HUES48 (cell line): ENCODE results near the gene COPZ1.

ENCODE experiments used
- H3K27ac ChIP-seq: one replicate; pipeline ENCODE4 v1.7.0; 2013; ENCODE audit warnings: low read depth, low read length, inconsistent platforms
- H3K27me3 ChIP-seq: 2 replicates; pipeline ENCODE4 v1.6.1; 2013; ENCODE audit warnings: mild to moderate bottlenecking, low read length; ENCODE audit not compliant: control insufficient read depth, insufficient read depth
- H3K36me3 ChIP-seq: 2 replicates; pipeline ENCODE4 v1.6.1; 2013; ENCODE audit warnings: low read length; ENCODE audit not compliant: control insufficient read depth, insufficient read depth
- H3K4me1 ChIP-seq: 2 replicates; pipeline ENCODE4 v1.6.1; 2013; ENCODE audit warnings: mild to moderate bottlenecking, low read length; ENCODE audit not compliant: control insufficient read depth, insufficient read depth
- H3K4me3 ChIP-seq: 2 replicates; pipeline ENCODE4 v1.5.1; 2013; ENCODE audit warnings: mild to moderate bottlenecking, low read depth, low read length
- H3K9ac ChIP-seq: 2 replicates; pipeline ENCODE4 v1.6.1; 2013; ENCODE audit warnings: mild to moderate bottlenecking, low read depth, low read length, moderate library complexity
- H3K9me3 ChIP-seq: 2 replicates; pipeline ENCODE4 v1.6.1; 2013; ENCODE audit warnings: low read length; ENCODE audit not compliant: control insufficient read depth, insufficient read depth

Gene COPZ1

DNA sequence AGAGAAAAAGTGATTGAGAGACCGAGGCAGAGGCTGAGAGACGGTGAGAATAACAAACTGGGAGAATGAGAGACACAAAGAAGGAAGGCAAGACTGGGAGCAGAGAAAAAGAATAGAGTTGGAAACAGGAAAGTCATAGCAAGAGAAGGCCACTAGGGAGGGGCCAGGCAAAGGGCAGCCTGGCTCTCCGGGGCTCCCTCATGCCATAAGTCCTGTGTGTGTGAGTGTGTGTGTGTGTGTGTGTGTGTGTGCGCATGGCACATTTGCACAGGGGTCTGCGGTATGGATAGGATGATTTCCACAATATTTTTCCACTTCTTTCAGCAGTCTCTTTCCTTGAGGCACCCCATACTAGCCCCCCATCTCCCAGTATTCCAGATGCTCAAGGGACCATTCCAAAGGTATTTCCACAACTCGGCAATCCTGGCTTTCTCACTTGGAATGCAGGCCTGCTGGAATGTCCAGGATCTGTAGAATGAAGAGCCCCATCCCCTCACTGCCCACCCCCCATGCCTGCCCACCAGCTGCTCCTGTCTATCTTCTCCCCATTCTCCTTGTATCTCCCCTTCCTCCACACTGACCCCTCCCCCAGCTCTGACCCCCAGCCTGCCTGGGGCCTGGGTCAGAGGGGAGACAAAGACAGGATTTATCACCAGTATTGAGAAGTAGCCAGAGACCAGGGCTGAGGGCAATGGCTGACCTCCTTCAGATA lies 30.3 kb downstream of the COPZ1 start:
- Histone ChIP-seq H3K4me3 (no peak overlapping the region), H3K9me3 (no peaks in the 10 kb centered on the region), H3K36me3 (peaks cover 2% of the 10 kb centered on the region; the same call in 1 of the 2 replicates), H3K9ac (0 out of 2 replicates have a peak overlapping the region, but pooled peaks have one; percentile 38), H3K27me3 (0 out of 2 replicates have a peak, but pooled peaks cover 5% of the 10 kb centered on the region), H3K27ac (peak overlapping the region; percentile 77), H3K4me1 (peaks cover 78% of the 10 kb centered on the region)

DNA sequence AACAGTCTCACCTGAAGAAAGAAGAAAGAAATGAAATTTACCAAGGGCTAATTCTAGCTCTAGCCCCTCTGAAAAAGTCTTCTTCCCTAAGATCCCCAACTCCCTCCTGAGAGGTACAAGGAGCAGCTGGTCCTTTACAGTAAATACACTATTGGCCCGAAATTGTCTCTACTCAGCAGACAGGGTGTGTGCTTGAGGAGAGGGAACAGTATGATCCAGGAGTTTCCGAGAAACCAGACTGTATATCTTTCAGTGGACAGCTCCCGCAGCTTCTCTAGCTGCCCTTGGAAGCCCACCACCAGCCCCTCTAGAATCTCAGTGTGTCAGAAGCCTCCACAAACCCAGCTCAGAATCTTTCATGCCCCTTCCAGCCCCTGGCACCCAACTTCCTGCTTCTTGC lies 31.3 kb downstream of the COPZ1 start:
- 0 out of 2 replicates have a peak, but pooled peaks cover 5% of the 10 kb centered on the region for H3K27me3 ChIP-seq
- H3K36me3 ChIP-seq = no peaks in the 10 kb centered on the region
- peaks cover 74% of the 10 kb centered on the region for H3K4me1 ChIP-seq
- H3K9ac ChIP-seq = peak overlapping the region; percentile 28; the same call in 1 of the 2 replicates
- H3K27ac ChIP-seq = peak overlapping the region; percentile 77
- no peak overlapping the region; the same call in 1 of the 2 replicates for H3K4me3 ChIP-seq
- H3K9me3 ChIP-seq = no peaks in the 10 kb centered on the region

DNA sequence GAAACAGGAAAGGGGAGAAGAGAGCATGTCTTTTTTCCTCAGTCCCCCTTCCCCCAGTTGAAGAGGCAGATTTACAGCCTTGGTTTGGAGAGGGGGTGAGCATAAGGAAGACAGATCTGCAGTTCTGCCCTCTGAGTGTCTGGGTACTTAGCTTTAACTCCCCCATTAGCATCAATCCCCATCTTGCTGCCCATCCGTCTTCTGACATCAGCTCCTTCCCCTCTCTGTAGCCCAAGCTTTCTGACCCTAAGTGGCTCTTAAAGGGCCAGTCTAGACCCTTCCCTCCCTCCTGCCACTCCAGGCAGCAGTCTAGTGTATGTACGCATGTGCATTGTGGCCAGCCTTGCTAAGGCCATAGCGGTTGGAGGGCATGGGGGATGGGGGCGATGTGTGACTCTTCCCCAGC lies 32.0 kb downstream of the COPZ1 start:
- H3K4me3 ChIP-seq = peak overlapping the region; percentile 19; the same call in 1 of the 2 replicates
- H3K4me1 ChIP-seq = peaks cover 66% of the 10 kb centered on the region
- no peaks in the 10 kb centered on the region for H3K27me3 ChIP-seq
- no peaks in the 10 kb centered on the region for H3K36me3 ChIP-seq
- no peaks in the 10 kb centered on the region for H3K9me3 ChIP-seq
- H3K9ac ChIP-seq = peak overlapping the region; percentile 28; the same call in 1 of the 2 replicates
- peak overlapping the region; percentile 77 for H3K27ac ChIP-seq

DNA sequence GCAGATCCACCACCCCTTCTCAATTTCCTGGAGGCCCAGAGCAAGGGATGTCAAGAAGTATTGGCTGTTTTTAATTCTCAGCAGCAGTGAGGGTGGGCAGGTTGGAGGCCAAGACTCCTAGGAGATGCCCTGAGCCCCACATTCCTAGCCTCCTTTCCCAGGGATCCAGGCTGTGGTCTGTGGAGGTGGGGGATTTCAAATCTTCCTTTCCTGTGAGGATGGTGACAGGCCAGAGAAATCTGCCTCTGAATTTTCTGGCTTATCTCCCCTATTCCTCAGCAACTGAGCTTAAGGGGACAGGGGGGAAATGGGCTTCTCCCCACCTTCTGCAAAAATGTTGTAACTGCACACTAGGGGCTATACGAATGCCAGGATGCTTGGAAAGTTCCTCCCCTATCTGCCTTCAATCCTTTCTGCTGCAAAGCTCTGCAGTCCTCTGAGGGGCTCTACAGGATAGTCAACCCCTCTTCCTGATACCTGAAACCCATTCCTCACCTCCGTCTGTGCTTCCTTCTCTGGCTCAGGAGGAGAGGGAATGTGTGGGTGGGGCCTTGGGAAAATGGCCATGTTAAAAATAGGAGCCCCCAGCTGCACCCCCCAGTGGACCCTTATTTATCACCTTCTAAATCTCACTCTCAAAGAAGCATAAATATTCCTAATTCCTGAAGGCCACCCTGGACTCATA lies 32.7 kb downstream of the COPZ1 start:
- peak overlapping the region; percentile 67 for H3K27ac ChIP-seq
- H3K4me3 ChIP-seq = peak overlapping the region; percentile 81
- H3K9ac ChIP-seq = no peak overlapping the region
- peaks cover 61% of the 10 kb centered on the region for H3K4me1 ChIP-seq
- no peaks in the 10 kb centered on the region for H3K27me3 ChIP-seq
- H3K36me3 ChIP-seq = no peaks in the 10 kb centered on the region
- H3K9me3 ChIP-seq = no peaks in the 10 kb centered on the region

DNA sequence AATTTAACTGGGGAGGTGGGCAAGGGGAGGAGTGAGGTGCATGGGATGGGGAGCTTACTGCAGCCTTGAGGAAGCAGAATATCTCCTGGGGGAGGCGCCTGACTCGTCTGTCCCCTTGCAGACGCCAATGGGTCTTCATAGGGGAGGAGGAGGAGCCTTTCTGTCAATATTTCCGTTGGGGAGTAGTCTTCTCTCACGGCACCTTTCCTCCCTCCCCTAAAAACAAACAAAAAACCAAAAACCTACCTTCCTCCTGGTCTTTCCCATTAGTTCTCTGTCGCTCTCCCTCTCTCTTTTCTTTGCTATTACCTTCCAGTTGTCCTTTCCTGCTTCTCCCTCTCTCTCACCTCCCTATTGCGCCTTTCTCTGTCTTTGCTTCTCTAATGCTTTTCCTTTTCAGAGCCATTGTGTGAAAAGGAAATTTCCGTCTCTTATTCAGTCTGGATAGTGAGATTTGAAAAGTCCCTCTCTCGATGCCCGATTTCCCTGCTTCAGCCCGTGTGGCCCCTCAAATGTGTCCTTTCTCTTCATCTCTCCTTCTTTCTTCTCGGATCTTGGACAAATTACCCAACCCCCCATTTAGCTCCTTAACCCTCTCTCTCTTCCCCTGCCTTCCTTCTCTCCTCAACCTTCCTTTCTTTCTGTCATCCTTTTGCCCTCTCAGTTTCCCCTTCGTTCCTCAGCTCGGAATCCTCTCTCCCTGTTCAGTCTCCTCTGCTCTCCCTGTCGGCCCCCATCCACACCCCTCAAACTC lies 33.4 kb downstream of the COPZ1 start:
- H3K36me3 ChIP-seq = no peaks in the 10 kb centered on the region
- peak overlapping the region; percentile 67 for H3K27ac ChIP-seq
- peak overlapping the region; percentile 81 for H3K4me3 ChIP-seq
- peak overlapping the region; percentile 56 for H3K9ac ChIP-seq
- no peaks in the 10 kb centered on the region for H3K27me3 ChIP-seq
- peaks cover 54% of the 10 kb centered on the region for H3K4me1 ChIP-seq
- no peaks in the 10 kb centered on the region for H3K9me3 ChIP-seq

DNA sequence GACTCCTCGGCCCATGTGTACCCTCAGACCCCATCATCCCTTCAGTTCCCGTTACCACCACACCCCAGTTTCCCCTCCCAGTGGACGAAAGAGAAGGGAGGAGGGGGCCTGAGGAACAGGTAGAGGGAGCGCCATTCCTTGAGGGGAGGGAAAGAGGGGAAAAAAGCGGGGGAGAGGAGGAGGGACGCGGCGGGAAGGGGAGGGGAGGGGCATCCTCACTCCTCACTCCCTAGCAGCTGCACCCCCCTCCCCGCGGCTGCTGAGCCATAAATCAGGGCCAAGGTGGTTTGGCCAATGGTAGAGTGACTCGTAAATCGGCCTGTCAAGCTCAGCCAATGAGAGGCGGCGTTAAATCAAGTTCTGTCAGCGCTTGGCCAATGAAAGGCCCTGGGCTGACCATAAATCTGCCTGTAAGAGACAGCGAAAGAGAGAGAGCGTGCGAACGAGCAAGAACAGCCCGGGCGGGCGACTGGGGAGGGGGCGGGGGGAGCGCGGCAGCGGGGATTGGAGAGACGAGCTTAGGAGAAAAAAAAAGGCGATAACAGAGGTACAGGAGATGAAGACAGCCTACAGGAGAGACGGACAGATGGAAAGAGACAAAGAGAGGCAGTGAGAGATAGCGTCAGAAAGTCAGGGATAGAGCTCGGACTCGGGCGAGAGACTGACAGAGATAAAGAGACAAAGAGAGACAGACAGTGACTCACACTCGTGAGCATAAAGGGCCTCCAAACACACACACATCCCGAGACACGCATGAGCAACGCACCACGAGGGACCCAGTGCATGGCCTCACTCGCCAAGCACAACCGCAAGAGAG lies 34.2 kb downstream of the COPZ1 start:
- Histone ChIP-seq H3K27me3 (0 out of 2 replicates have a peak, but pooled peaks cover 2% of the 10 kb centered on the region), H3K27ac (peak overlapping the region; percentile 81), H3K36me3 (no peaks in the 10 kb centered on the region), H3K9ac (peak overlapping the region; percentile 63), H3K9me3 (no peaks in the 10 kb centered on the region), H3K4me3 (peak overlapping the region; percentile 81), H3K4me1 (peaks cover 48% of the 10 kb centered on the region)

DNA sequence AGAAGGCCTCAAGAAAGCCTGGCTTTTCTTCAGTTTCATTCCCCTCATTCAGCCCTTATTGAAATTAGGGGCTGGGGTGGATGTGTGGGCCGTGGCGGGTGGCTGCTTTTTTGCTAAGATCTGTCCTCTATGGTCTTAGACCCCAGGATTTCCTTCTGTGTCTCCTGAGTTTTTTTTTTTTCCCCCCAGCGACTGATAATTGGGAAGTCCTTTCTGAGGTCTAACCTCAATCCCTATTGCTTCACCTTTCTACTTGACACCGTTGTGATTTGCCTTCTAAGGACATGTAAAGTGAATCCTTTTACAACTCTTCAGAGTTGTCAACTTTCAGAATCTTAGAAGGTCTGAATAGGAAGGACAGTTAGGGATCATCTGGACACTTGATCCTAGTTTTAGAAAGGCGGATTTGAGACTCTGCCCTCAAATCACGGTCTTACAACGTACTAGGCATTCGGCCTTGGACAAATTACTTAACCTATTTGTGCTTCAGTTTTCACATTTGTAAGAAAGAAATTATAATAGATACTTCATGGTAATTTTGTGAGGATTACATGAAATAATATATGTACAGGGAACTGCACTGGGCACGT lies 34.9 kb downstream of the COPZ1 start:
- H3K36me3 ChIP-seq = no peaks in the 10 kb centered on the region
- H3K27ac ChIP-seq = peak overlapping the region; percentile 81
- H3K9me3 ChIP-seq = no peaks in the 10 kb centered on the region
- peaks cover 46% of the 10 kb centered on the region for H3K4me1 ChIP-seq
- H3K27me3 ChIP-seq = 0 out of 2 replicates have a peak, but pooled peaks cover 5% of the 10 kb centered on the region
- H3K9ac ChIP-seq = peak overlapping the region; percentile 63
- peak overlapping the region; percentile 76 for H3K4me3 ChIP-seq

DNA sequence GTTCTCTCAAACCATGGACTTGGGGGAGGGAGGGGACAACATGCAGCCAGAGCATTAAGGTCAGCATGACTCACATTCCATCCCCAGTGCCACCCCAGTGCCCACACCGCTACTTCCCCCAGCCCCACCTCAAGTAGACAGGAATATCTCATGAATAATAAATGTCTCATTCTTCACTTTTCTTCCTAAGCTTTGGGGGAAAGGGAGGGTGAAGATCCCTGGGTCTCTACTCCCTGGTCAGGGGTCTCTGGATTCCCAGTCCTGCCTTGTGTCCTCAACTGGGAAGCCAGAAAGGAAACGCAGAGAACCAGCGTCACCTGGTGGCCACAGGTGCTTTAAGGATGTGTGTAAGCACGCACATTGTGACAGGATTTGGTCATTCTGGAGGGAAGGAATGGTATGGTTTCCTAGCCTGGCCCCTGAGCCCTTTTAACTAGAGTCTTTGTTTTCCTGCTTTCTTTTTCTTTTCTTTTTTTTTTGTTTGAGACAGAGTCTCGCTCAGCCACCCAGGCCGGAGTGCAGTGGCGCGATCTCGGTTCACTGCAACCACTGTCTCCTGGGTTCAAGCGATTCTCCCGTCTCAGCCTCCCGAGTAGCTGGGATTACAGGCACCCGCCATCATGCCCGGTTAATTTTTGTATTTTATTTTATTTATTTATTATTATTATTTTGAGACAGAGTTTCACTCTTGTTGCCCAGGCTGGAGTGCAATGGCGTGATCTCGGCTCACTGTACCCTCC lies 36.0 kb downstream of the COPZ1 start:
- H3K4me3 ChIP-seq = no peak overlapping the region
- no peaks in the 10 kb centered on the region for H3K9me3 ChIP-seq
- H3K4me1 ChIP-seq = peaks cover 35% of the 10 kb centered on the region
- H3K27me3 ChIP-seq = 0 out of 2 replicates have a peak, but pooled peaks cover 5% of the 10 kb centered on the region
- no peaks in the 10 kb centered on the region for H3K36me3 ChIP-seq
- H3K27ac ChIP-seq = peak overlapping the region; percentile 23
- H3K9ac ChIP-seq = no peak overlapping the region

DNA sequence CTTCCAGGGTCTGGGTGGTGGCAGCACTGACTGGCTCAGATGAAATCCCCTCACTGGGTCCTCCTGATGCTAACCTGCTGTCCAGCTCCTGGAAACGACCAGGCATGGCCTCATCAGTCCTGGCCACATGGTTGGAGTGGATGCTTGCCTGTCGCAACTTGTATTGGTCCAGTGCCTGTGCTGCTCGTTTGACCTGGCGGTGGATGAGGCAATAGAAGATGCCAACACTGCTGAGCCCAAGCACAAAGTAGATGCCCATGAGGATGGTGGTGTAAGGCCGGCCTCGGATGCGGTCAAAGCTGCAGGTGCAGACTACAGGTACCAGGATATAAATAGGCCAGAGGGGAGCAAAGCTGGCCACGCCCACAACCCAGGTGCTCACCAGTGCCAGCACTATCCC lies 38.1 kb downstream of the COPZ1 start:
- H3K9ac ChIP-seq = no peak overlapping the region
- H3K27ac ChIP-seq = no peak overlapping the region
- H3K36me3 ChIP-seq = no peaks in the 10 kb centered on the region
- no peaks in the 10 kb centered on the region for H3K9me3 ChIP-seq
- peaks cover 16% of the 10 kb centered on the region for H3K4me1 ChIP-seq
- peaks cover 17% of the 10 kb centered on the region; the same call in 1 of the 2 replicates for H3K27me3 ChIP-seq
- no peak overlapping the region for H3K4me3 ChIP-seq
